ENCODE data around the gene SYT6. TPM values are rescaled to one million over a fixed set of nuclear protein-coding genes. Genes with fewer than 3 reads are reported as not detected.

SYT6 gene
- polyA plus RNA-seq, 3 donors, result 0.01 TPM; not detected in 2

DNA sequence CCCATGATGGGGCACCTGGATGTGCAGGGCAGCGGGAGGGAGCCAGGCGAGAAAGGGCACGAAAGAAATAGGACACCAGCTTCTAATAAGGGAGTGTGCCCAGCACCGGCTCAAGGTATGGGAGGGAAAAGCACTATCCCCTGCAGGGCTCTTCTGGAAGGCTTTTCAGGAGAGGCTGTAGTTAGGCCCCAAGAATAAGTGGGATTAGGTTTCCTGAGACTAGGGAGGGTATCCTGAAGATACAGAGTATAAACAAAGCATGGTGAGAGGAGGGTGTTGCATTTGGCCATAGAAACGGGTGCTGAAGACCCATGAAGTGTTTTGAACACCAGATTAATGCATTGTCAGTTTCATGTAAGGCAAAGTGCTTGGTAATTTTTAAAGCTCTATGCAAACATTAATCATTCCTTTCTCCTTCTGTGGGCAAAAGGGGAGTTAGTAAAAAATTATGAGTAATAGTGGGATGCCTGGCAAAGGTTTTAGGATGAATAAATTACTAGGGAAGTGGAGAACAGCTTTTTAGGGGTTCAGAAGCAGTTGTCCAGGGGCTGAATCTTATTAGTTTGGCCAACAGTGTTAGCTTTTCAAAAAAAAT, 74.0 kb downstream of the SYT6 start:
- no peaks in the 10 kb centered on the region for H3K9me3 ChIP-seq (replicated peaks in 1 of 2; ENCODE audit: control insufficient read depth in 1 of 2, insufficient read depth in 1 of 2, low read length in 2 of 2)
- H3K4me3 Mint-ChIP-seq, result no peak overlapping the region
- 93% methylated on average over 3 of the region's 5 CpGs for WGBS (ENCODE audit: insufficient coverage)
- H3K9me3 Mint-ChIP-seq, result peaks cover 0 to 2% (median 0%) of the 10 kb centered on the region in 7 donors
- peaks cover 33 to 37% of the 10 kb centered on the region in 2 donors for H3K4me1 ChIP-seq (ENCODE audit: control insufficient read depth in 1 of 2, insufficient read depth in 2 of 2, low read length in 2 of 2)
- H3K4me2 ChIP-seq (replicated peaks; ENCODE audit: extremely low read depth, low read length, poor library complexity, severe bottlenecking), result no peak overlapping the region
- H3K4me1 Mint-ChIP-seq, result peaks cover 58% of the 10 kb centered on the region
- no peaks in the 10 kb centered on the region for H3K36me3 Mint-ChIP-seq
- intact Hi-C loops (cut with micrococcal nuclease), result loop anchor here in 1 of 2 donors (10.0 kb wide), 1 partner anchor 205 kb away; no protein-coding TSS in a partner anchor
- no peaks in the 10 kb centered on the region for H3K79me2 ChIP-seq (ENCODE audit: insufficient read depth, low read length)
- H3K27me3 ChIP-seq (ENCODE audit: control insufficient read depth in 2 of 2, insufficient read depth in 2 of 2, low read length in 2 of 2), result no peaks in the 10 kb centered on the region
- no peak for DNase-seq
- H3K36me3 ChIP-seq (replicated peaks in 1 of 2; ENCODE audit: control insufficient read depth in 1 of 2, insufficient read depth in 2 of 2, low read length in 2 of 2), result no peaks in the 10 kb centered on the region
- H3K9ac ChIP-seq (ENCODE audit: insufficient read depth, low read length, poor library complexity, severe bottlenecking), result no peak overlapping the region
- H3K4me3 ChIP-seq (replicated peaks in 1 of 3; ENCODE audit: low read depth in 2 of 3, low read length in 3 of 3), result no peak overlapping the region
- H3K27me3 Mint-ChIP-seq (ENCODE audit: low read depth in 3 of 3), result peaks cover 0 to 7% (median 0%) of the 10 kb centered on the region in 3 donors
- H4K20me1 ChIP-seq (ENCODE audit: insufficient read depth, low read length), result no peaks in the 10 kb centered on the region
- TF ChIP-seq, protein P1, sequence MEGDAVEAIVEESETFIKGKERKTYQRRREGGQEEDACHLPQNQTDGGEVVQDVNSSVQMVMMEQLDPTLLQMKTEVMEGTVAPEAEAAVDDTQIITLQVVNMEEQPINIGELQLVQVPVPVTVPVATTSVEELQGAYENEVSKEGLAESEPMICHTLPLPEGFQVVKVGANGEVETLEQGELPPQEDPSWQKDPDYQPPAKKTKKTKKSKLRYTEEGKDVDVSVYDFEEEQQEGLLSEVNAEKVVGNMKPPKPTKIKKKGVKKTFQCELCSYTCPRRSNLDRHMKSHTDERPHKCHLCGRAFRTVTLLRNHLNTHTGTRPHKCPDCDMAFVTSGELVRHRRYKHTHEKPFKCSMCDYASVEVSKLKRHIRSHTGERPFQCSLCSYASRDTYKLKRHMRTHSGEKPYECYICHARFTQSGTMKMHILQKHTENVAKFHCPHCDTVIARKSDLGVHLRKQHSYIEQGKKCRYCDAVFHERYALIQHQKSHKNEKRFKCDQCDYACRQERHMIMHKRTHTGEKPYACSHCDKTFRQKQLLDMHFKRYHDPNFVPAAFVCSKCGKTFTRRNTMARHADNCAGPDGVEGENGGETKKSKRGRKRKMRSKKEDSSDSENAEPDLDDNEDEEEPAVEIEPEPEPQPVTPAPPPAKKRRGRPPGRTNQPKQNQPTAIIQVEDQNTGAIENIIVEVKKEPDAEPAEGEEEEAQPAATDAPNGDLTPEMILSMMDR (IDR thresholded peaks at IDR 0.05), result no peak
- no peak overlapping the region for H3K27ac Mint-ChIP-seq
- H3K27ac ChIP-seq (ENCODE audit: low read depth in 1 of 2, low read length in 2 of 2), result no peak overlapping the region
- H2AFZ ChIP-seq (ENCODE audit: insufficient read depth, low read depth, low read length, poor library complexity, severe bottlenecking), result no peak overlapping the region

DNA sequence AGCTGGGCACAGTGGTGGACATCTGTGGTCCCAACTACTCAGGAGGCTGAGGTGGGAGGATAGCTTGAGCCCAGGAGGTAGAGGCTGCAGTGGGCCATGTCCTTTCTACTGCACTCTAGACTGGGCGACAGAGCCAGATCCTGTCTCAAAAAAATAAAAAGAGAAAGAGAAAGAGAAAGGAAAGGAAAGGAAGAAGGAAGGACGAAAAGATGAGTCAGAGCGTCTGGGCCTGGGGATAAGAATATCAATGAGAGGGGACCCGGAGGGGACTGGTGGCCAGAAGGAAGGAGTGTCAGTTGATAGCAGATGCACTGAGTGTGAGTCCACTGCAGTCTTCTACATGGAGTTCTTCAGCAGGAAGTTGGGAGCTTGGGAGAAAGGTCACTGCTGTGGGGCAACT, 75.6 kb downstream of the SYT6 start:
- Mint-ChIP-seq H3K4me1 (peaks cover 52% of the 10 kb centered on the region), H3K4me3 (peak overlapping the region; percentile 31 to 44), H3K27me3 (ENCODE audit: low read depth in 3 of 3) (peaks cover 0 to 5% (median 0%) of the 10 kb centered on the region in 3 donors), H3K9me3 (peaks cover 0 to 6% (median 2%) of the 10 kb centered on the region in 7 donors), H3K36me3 (no peaks in the 10 kb centered on the region), H3K27ac (peak overlapping the region in 2 of 7 donors; percentile 34 to 63)
- H3K36me3 ChIP-seq (replicated peaks in 1 of 2; ENCODE audit: control insufficient read depth in 1 of 2, insufficient read depth in 2 of 2, low read length in 2 of 2), result no peaks in the 10 kb centered on the region
- H3K27me3 ChIP-seq (ENCODE audit: control insufficient read depth in 2 of 2, insufficient read depth in 2 of 2, low read length in 2 of 2), result no peaks in the 10 kb centered on the region
- peaks cover 29 to 32% of the 10 kb centered on the region in 2 donors for H3K4me1 ChIP-seq (ENCODE audit: control insufficient read depth in 1 of 2, insufficient read depth in 2 of 2, low read length in 2 of 2)
- no peak overlapping the region for H3K9ac ChIP-seq (ENCODE audit: insufficient read depth, low read length, poor library complexity, severe bottlenecking)
- TF ChIP-seq, protein P1 (IDR thresholded peaks at IDR 0.05), result no peak
- peak; percentile 4 to 30 (median 29) for DNase-seq
- H3K4me3 ChIP-seq (replicated peaks in 1 of 3; ENCODE audit: low read depth in 2 of 3, low read length in 3 of 3), result no peak overlapping the region
- H3K9me3 ChIP-seq (replicated peaks in 1 of 2; ENCODE audit: control insufficient read depth in 1 of 2, insufficient read depth in 1 of 2, low read length in 2 of 2), result no peaks in the 10 kb centered on the region
- intact Hi-C loops (cut with micrococcal nuclease), result no loop called here
- H3K4me2 ChIP-seq (replicated peaks; ENCODE audit: extremely low read depth, low read length, poor library complexity, severe bottlenecking), result no peak overlapping the region
- no peaks in the 10 kb centered on the region for H4K20me1 ChIP-seq (ENCODE audit: insufficient read depth, low read length)
- no peak overlapping the region for H2AFZ ChIP-seq (ENCODE audit: insufficient read depth, low read depth, low read length, poor library complexity, severe bottlenecking)
- H3K79me2 ChIP-seq (ENCODE audit: insufficient read depth, low read length), result no peaks in the 10 kb centered on the region
- 21% methylated on average over 4 of the region's 4 CpGs for WGBS (ENCODE audit: insufficient coverage)
- no peak overlapping the region for H3K27ac ChIP-seq (ENCODE audit: low read depth in 1 of 2, low read length in 2 of 2)

Measured in CD14-positive monocyte (primary cell).